ENCODE data around the gene MAP3K10. TPM values are rescaled to one million over a fixed set of nuclear protein-coding genes. Genes with fewer than 3 reads are reported as not detected.
A peak's percentile ranks its signal among the peaks of the same experiment; 100 is the strongest.

The MAP3K10 gene
- total and polyA plus RNA-seq, 8 donors = 12.9 to 17.2 (median 15.1) TPM

- Histone ChIP-seq H3K9me3 (no peaks in the 10 kb centered on the region), H3K27ac (no peak overlapping the region), H3K4me3 (no peak overlapping the region), H3K4me1 (no peaks in the 10 kb centered on the region), H3K27me3 (peaks cover 0 to 10% of the 10 kb centered on the region in 2 donors), H3K36me3 (no peaks in the 10 kb centered on the region)
- intact Hi-C loops (cut with DNase I) = no loop called here
- no peak for TF ChIP-seq CTCF (IDR thresholded peaks at IDR 0.05)
- ATAC-seq (no peak), DNase-seq (no peak)
These were observed 17.1 kb upstream of the MAP3K10 start for GRCh38 chr19:40174092-40174491.

- H3K4me1 ChIP-seq = no peaks in the 10 kb centered on the region
- H3K27ac ChIP-seq = no peak overlapping the region
- ATAC-seq = no peak
- DNase-seq = no peak
- H3K9me3 ChIP-seq = no peaks in the 10 kb centered on the region
- H3K36me3 ChIP-seq = no peaks in the 10 kb centered on the region
- intact Hi-C loops (cut with DNase I) = no loop called here
- no peaks in the 10 kb centered on the region for H3K27me3 ChIP-seq
- H3K4me3 ChIP-seq = no peak overlapping the region
- no peak for TF ChIP-seq CTCF (IDR thresholded peaks at IDR 0.05)
These were observed 15.4 kb upstream of the MAP3K10 start for GRCh38 chr19:40175820-40176219.

GRCh38 chr19:40177286-40178070 is 13.7 kb upstream of the MAP3K10 start:
- no peak for ATAC-seq
- Histone ChIP-seq H3K4me3 (no peak overlapping the region), H3K36me3 (no peaks in the 10 kb centered on the region), H3K27me3 (no peaks in the 10 kb centered on the region), H3K4me1 (no peaks in the 10 kb centered on the region), H3K27ac (no peak overlapping the region), H3K9me3 (no peaks in the 10 kb centered on the region)
- no peak for DNase-seq
- intact Hi-C loops (cut with DNase I) = no loop called here
- TF ChIP-seq CTCF (IDR thresholded peaks at IDR 0.05) = no peak

GRCh38 chr19:40178756-40179155 is 12.5 kb upstream of the MAP3K10 start:
- no peaks in the 10 kb centered on the region for H3K4me1 ChIP-seq
- intact Hi-C loops (cut with DNase I) = no loop called here

GRCh38 chr19:40184273-40184672 is 7.0 kb upstream of the MAP3K10 start:
- Histone ChIP-seq H3K9me3 (no peaks in the 10 kb centered on the region), H3K27me3 (no peaks in the 10 kb centered on the region), H3K36me3 (no peaks in the 10 kb centered on the region), H3K4me1 (no peaks in the 10 kb centered on the region), H3K27ac (no peak overlapping the region), H3K4me3 (no peak overlapping the region)
- no peak for TF ChIP-seq CTCF (IDR thresholded peaks at IDR 0.05)
- no peak for ATAC-seq
- no peak for DNase-seq
- intact Hi-C loops (cut with DNase I) = no loop called here

More at GRCh38 chr19:40178756-40179155, 12.5 kb upstream of the MAP3K10 start:
- Histone ChIP-seq H3K36me3 (no peaks in the 10 kb centered on the region), H3K9me3 (no peaks in the 10 kb centered on the region), H3K27me3 (no peaks in the 10 kb centered on the region), H3K27ac (no peak overlapping the region), H3K4me3 (no peak overlapping the region)
- DNase-seq = no peak
- no peak for TF ChIP-seq CTCF (IDR thresholded peaks at IDR 0.05)
- ATAC-seq = peak; percentile 60

Measured in left lung (tissue), 10 donors.